ENCODE data around the gene PRR3. TPM values are rescaled to one million over a fixed set of nuclear protein-coding genes. Genes with fewer than 3 reads are reported as not detected.

The PRR3 gene
- total and polyA plus RNA-seq, 9 of the 15 experiments (the other 6 are each of a cell fraction or from before 2014, with no cell fraction given): 23.5 to 59.6 (median 28.8) TPM

- no peak for TF ChIP-seq MCM2 (IDR thresholded peaks at IDR 0.05; ENCODE audit: low read depth)
- peak; percentile 77 for TF ChIP-seq NFE2L1 (tag; IDR thresholded peaks at IDR 0.05; ENCODE audit: borderline replicate concordance, low read depth)
- TF ChIP-seq PHB (CRISPR knock-in tag; IDR thresholded peaks at IDR 0.05): no peak
These were observed 33.9 kb downstream of the PRR3 start (continued) for GRCh38 chr6:30591008-30591407.

GRCh38 chr6:30592287-30592686 is 35.2 kb downstream of the PRR3 start:
- no peak for FAIRE-seq
- CTCF ChIA-PET (ENCODE audit: low intra/inter-chr PET ratio): no interaction called here
- Histone ChIP-seq H3K36me3 (ENCODE audit: control insufficient read depth, insufficient read depth, low read length) (peaks cover 85% of the 10 kb centered on the region), H3K4me3 (no peak overlapping the region), H2AFZ (ENCODE audit: low read depth, low read length) (no peak overlapping the region), H3K27me3 (ENCODE audit: control insufficient read depth in 2 of 2, insufficient read depth in 2 of 2, low read length in 2 of 2) (no peaks in the 10 kb centered on the region), H3K9me3 (replicated peaks; ENCODE audit: control insufficient read depth, insufficient read depth, low read depth, low read length) (no peaks in the 10 kb centered on the region), H3K4me2 (ENCODE audit: insufficient read depth, low read length) (no peak overlapping the region), H3K79me2 (ENCODE audit: control insufficient read depth, insufficient read depth, low read length) (peaks cover 29% of the 10 kb centered on the region), H3K9ac (ENCODE audit: insufficient read depth in 1 of 2, low read depth in 2 of 2, low read length in 2 of 2) (no peak overlapping the region), H3K27ac (ENCODE audit: extremely low read depth, low read depth, low read length) (no peak overlapping the region), H4K20me1 (replicated peaks; ENCODE audit: control insufficient read depth, insufficient read depth, low read length) (peaks cover 5% of the 10 kb centered on the region; the same call in 1 of the 2 replicates), H3K4me1 (replicated peaks in 1 of 2; ENCODE audit: control insufficient read depth in 2 of 2, insufficient read depth in 2 of 2, low read length in 2 of 2) (peaks cover 3 to 4% of the 10 kb centered on the region in 2 experiments; a peak in 3 of 5 replicates), H3K9me1 (ENCODE audit: control insufficient read depth, insufficient read depth, low read length) (peaks cover 5% of the 10 kb centered on the region)
- intact Hi-C loops (cut with micrococcal nuclease) (no loop called here), in situ Hi-C loops (cut with MboI) (no loop called here)
- no peak for DNase-seq (ENCODE audit: extremely low read depth in 1 of 4, low spot score in 3 of 4)
- no peak for ATAC-seq
- WGBS (ENCODE audit: insufficient coverage, low coverage, missing lambda C conversion rate): 100% methylated on average over 1 of the region's 1 CpG
- POLR2A ChIA-PET: interaction anchor here (0.6 to 2.8 kb wide), 5 partner anchors 8 to 23 kb away, joined by 3 to 11 read pairs (median 5); no protein-coding TSS in a partner anchor
- TF ChIP-seq EZH2 (IDR thresholded peaks at IDR 0.05; ENCODE audit: borderline replicate concordance, low read depth, low read length): no peak
- peak; percentile 73 for TF ChIP-seq ZNF316 (IDR thresholded peaks at IDR 0.05)
- TF ChIP-seq POLR2B (IDR thresholded peaks at IDR 0.05; ENCODE audit: low read depth, partially characterized antibody): peak; percentile 10
- TF ChIP-seq, protein P1, sequence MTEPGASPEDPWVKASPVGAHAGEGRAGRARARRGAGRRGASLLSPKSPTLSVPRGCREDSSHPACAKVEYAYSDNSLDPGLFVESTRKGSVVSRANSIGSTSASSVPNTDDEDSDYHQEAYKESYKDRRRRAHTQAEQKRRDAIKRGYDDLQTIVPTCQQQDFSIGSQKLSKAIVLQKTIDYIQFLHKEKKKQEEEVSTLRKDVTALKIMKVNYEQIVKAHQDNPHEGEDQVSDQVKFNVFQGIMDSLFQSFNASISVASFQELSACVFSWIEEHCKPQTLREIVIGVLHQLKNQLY (CRISPR knock-in tag; conservative IDR thresholded peaks at IDR 0.05): no peak
- TF ChIP-seq ILK (tag; IDR thresholded peaks at IDR 0.05; ENCODE audit: borderline replicate concordance, low read depth): no peak
- TF ChIP-seq C11orf30 (IDR thresholded peaks at IDR 0.05; ENCODE audit: low read depth): peak; percentile 50
- TF ChIP-seq MAFG (tag; conservative IDR thresholded peaks at IDR 0.05): 0 out of 2 replicates have a peak, but pooled peaks have one; percentile 44
- 0 out of 2 replicates have a peak, but pooled peaks have one; percentile 47 for TF ChIP-seq SUPT5H (IDR thresholded peaks at IDR 0.05)
- no peak for TF ChIP-seq FUS (optimal IDR thresholded peaks at IDR 0.05; ENCODE audit: low read depth, low read length)
- TF ChIP-seq, protein P2, sequence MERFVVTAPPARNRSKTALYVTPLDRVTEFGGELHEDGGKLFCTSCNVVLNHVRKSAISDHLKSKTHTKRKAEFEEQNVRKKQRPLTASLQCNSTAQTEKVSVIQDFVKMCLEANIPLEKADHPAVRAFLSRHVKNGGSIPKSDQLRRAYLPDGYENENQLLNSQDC (CRISPR knock-in tag; IDR thresholded peaks at IDR 0.05): 0 out of 2 replicates have a peak, but pooled peaks have one; percentile 5
- no TSS peak for BruUV-seq (replicated peaks)
